Neural cell (in vitro differentiated cells): ENCODE measurements around the gene CENPN.

ENCODE experiments used
- CTCF ChIP-seq: fragments of 450-650 bp; IDR thresholded peaks from 2 replicates; pipeline ENCODE4 v1.5.1; 2014; ENCODE audit warnings: antibody characterized with exemption, mild to moderate bottlenecking, moderate library complexity; ENCODE audit not compliant: poor library complexity, severe bottlenecking
- POLR2AphosphoS5 ChIP-seq: IDR thresholded peaks from 2 replicates; pipeline ENCODE4 v1.6.1; 2012
- SMC3 ChIP-seq: fragments of 450-650 bp; conservative IDR thresholded peaks from 2 replicates; pipeline ENCODE4 v1.6.1; 2014; ENCODE audit warnings: antibody characterized with exemption, mild to moderate bottlenecking, moderate library complexity; ENCODE audit not compliant: poor library complexity

GRCh38 chr16:81029930-81030604, 23.1 kb downstream of the CENPN start:
- no peak for TF ChIP-seq CTCF
- TF ChIP-seq SMC3: no peak
- TF ChIP-seq POLR2AphosphoS5: no peak
